Inflammatory macrophage treated with lipopolysaccharide for 4 hours (primary cell): ENCODE measurements around the gene IRX3.
A peak's percentile ranks its signal among the peaks of the same experiment; 100 is the strongest.
"Not testable (repeated sequence)": the region's sequence is repeated elsewhere in the genome, so short reads cannot be mapped to it uniquely, and the experiment has no call there.

Source experiments
- DNase-seq: peaks from one replicate; pipeline ENCODE4 v3.0.0-alpha.2; 2020

IRX3 gene

GRCh38 chr16:54273566-54273965 is 13.0 kb downstream of the IRX3 start:
- no peak for DNase-seq

- DNase-seq = no peak
These were observed 15.9 kb downstream of the IRX3 start for GRCh38 chr16:54270711-54271110.

GRCh38 chr16:54269461-54269860 is 17.1 kb downstream of the IRX3 start:
- DNase-seq = no peak

DNA sequence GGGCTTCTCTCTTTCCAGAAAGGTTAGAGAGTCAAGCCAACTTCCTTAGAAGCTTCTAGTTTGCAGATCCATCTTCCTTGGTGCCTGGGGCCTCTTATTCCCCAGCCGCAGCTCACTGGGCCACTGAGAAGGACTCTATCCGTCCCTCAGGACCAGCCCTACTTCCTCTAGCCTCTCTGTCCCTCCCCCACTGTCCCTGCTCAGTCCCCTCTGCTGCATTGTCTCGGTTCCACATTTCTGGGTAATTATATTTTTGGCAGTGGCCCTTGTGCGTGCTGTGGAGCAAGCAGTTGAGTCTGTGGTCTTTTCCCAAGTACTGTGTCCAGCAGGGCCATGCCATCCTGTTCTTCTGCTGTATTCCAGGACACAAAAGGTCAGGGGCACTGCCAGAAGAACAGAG is 17.8 kb downstream of the IRX3 start:
- no peak for DNase-seq

- DNase-seq = no peak
These were observed 18.2 kb downstream of the IRX3 start for GRCh38 chr16:54268340-54268739.

DNA sequence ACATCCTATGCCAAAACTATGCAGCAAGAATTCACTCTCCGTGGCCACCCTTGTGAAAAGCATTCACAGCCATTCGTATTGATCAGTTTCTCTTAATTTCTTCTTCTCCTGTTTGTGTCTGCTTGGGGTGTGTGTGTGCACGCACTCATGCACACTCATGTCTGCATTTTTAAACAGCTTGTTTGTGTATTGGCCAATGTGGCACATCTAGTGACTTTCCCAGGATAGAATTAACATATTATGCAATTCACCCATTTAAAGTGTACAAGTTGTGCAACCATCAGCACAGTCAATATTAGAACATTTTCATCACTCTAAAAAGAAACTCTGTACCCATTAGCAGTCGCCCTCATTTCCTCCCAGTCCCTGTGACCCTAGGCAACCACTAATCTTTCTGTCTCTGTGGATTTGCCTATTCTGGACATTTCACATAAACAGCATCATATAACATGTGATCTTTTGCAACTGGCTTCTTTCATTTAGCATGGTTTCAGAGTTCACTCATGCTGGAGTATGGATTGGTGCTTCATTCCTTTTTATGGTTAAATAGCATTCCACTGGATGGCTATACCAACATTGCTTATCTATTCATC is 20.1 kb downstream of the IRX3 start:
- DNase-seq = peak; percentile 52

GRCh38 chr16:54265575-54266107 is 20.9 kb downstream of the IRX3 start:
- no peak for DNase-seq

- no peak for DNase-seq
These were observed 33.5 kb downstream of the IRX3 start for GRCh38 chr16:54253118-54253517.

DNA sequence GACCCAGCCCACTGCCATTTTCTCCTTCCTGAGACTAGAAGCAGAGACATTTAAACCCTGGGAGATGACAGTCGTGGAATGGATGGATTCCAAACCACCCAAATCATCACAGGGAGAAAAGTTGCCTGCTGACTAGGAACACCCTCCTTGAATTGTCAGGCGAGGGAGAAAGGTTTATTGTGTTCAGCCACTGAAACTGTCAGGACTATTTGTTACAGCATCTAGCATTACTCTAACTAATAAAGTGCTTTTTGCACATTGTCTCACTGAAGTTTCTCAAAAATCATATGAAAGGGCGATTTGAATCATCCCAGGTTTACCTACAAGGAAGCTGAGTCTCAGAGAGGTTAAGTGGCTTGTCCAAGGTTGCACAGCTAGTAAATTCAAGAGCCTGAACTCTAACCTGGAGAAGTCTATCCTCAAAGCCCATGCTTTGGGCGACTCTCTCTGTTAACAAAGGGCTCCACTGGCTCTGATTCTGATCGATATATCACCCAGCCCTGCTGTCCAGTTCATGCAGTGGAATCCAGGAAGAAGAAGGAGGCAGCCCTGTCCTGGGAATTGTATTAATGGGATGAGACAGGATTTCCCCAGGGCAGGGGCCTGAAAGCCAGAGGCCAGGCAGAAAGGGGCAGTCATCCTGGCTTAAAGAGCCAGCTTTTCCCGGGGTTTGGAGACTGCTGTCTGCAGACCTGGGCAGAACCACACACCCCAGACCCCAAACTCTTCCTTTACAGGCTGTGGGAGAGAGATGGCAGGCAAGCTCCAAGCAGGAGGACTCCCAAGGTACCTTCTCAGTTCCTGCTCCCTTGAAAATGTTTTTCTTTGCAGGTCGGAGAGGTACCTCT is 37.5 kb downstream of the IRX3 start:
- DNase-seq = no peak

DNA sequence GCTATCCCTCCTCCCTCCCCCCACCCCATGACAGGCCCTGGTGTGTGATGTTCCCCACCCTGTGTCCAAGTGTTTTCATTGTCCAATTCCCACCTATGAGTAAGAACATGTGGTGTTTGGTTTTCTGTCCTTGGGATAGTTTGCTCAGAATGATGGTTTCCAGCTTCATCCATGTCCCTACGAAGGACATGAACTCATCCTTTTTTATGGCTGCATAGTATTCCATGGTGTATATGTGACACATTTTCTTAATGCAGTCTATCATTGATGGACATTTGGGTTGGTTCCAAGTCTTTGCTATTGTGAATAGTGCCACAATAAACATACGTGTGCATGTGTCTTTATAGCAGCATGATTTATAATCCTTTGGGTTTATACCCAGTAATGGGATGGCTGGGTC is 38.9 kb downstream of the IRX3 start:
- not testable (repeated sequence) for DNase-seq

DNA sequence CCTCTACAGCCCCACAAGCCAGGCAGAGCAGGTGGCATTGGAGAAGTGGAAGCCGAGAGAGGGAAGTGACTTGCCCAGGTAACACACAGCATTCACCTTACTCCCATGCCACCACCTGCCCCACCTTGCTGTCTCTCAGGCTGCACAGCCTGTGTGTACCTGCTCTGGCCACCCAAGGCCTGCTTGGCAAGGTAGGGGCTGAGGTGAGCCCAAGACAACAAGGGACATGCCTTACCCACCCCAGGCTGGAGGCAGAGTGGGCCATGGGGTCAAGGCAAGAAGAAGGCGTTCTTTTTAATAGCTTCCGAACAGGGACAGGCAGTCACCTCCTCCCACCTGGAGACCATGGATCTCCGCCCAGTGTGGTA is 40.1 kb downstream of the IRX3 start:
- no peak for DNase-seq

DNA sequence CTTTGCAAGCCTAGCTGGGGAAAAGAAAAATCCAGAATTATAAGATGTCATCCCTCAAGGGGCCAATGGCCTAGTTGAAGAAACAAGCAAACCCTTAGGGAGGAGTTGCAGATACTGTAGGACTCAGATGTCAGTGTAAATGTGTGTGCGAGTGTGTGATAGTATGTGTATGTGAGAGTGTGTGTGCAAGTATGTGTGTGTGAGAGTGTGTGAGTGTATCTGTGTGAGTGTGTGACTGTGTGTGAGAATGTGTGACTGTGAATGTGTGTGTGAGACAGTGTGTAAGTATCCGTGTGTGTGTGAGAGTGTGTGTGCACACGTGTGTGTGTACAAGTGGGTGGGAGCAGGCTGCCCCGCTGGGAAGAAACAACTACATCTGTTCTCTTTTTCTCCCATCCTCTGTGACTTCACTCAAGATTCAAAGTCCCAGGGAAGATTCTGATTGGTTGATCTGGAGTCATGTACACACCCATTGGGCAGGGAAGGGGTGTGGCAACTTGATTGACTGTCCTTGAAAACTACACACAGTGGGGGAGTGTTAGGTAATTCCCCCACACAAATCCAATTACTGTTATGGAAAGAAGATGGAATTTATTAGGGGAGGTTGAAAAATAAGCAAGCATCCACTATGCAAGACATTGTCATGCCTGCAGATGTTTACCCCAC is 40.7 kb downstream of the IRX3 start:
- no peak for DNase-seq

DNA sequence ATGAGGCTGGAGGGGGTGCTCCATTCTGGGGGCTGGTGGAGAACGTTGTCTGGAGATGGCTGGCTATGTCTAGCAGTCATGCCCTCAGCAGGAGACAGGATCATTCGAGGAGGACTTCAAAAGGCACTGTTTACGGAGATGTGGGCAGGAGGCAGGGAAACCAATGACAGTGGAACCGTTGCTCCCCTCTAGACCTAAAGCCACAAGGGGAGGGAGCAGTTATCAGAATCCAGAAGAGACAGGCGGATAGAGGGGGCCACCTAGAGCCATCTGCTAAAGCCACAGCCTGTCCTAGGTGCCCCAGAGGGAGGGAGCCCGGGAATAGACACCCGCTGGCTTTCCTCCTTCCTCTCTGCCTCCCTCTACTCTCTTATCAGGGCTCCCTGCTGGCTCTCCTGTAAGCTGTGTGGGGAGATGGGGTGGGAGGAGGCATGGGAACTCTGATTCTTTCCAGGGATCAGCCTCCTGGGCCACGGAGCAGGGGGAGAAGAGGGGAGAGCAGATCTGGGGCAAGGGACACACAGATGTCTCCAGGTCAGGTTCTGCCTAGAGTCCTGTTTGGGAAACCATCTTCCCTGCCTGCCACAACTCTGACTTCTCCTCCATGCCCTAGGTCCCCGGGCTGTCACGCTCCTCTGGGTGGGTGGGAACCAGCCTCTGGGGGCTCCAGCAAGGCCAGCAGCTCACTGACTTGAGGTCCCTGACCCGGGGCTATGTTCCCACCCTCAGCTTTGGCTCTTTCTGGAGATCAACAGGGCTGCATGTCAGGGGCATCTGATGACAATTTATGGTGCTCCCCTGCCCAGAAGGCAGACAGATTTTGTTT is 42.3 kb downstream of the IRX3 start:
- DNase-seq = no peak

DNA sequence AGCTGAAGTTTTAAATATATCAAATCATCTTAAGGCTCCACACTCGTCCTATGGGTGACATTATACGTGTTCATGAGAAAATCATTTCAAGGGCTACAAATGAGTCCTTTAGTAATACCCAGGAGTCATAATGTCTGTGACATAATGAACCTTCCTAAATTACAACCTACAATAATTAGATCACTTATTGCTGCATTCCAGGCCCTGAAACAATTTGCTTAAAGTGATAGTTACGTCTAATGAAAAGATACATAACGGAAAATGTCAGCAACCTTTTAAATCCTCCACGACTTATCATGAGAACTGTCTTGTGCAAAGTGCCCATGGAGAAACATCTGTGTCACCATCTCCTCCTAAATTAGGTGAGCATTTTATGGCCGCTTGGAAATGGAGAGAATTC is 43.4 kb downstream of the IRX3 start:
- no peak for DNase-seq

DNA sequence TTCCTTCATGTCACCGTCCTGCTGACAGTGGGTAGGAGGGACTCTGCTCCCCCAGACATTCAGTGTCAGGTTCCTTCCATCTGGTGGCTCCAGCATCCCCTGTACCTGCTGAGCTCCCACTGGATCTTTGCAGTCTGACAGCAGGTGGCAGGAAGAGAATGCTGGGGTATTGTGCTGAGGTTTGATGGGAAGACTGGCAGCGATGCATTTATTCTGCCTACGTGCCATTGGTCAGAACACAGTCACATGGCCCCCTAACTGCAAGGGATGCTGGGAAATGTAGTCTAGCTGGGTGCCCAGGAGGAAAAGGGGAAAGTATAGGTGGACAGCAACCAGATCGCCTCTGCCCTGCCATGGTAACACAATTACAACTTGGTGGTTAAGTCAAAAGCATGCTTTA is 44.4 kb downstream of the IRX3 start:
- no peak for DNase-seq

- no peak for DNase-seq
These were observed 45.1 kb downstream of the IRX3 start for GRCh38 chr16:54241525-54241924.

- no peak for DNase-seq
These were observed 46.1 kb downstream of the IRX3 start for GRCh38 chr16:54240271-54241129.

- DNase-seq = no peak
These were observed 47.1 kb downstream of the IRX3 start for GRCh38 chr16:54239456-54239855.

GRCh38 chr16:54236773-54237172 is 49.8 kb downstream of the IRX3 start:
- no peak for DNase-seq

DNA sequence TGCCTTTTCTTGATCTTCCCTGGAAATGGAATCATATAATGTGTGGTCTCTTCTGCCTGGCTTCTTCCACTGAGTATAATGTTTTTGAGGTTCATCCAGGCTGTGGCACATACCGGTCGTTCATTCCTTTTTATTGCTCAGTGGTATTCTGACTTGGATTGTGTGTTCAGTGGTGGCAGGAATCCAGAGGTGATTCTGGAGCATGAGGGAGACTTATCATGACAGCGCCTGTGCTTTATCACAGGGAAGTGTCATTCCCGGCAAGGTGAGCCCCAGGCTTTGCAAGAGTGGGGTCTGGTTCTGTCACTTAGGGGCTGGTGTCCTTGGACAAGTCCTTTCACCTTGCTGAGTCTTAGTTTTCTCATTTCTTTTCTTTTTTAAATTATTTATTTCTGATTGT is 53.0 kb downstream of the IRX3 start:
- DNase-seq = no peak
